ENCODE data around the gene OSR1. TPM values are rescaled to one million over a fixed set of nuclear protein-coding genes. Genes with fewer than 3 reads are reported as not detected.
A peak's percentile ranks its signal among the peaks of the same experiment; 100 is the strongest.

Gene OSR1
- total and polyA plus RNA-seq, 4 donors = 0.14 to 0.70 (median 0.17) TPM; not detected in 1

- TF ChIP-seq REST (IDR thresholded peaks at IDR 0.05) = no peak
Measured at GRCh38 chr2:19356545-19357401, 1.6 kb downstream of the OSR1 start (continued).

- H3K36me3 ChIP-seq (ENCODE audit: control insufficient read depth in 4 of 4, insufficient read depth in 3 of 4, low read depth in 1 of 4, low read length in 3 of 4) = no peaks in the 10 kb centered on the region
- H3K4me3 ChIP-seq (ENCODE audit: low read depth in 1 of 3, low read length in 3 of 3) = peak overlapping the region in 1 of 3 donors; percentile 10
- DNase-seq (ENCODE audit: low spot score) = no peak
- H3K4me1 ChIP-seq (ENCODE audit: control insufficient read depth in 4 of 4, insufficient read depth in 4 of 4, low read length in 3 of 4) = peaks cover 11 to 39% (median 24%) of the 10 kb centered on the region in 4 donors
- H3K9me3 ChIP-seq (ENCODE audit: control insufficient read depth in 4 of 4, low read length in 3 of 4) = no peaks in the 10 kb centered on the region
- H3K27me3 ChIP-seq (ENCODE audit: control insufficient read depth in 4 of 4, insufficient read depth in 4 of 4, low read length in 3 of 4) = peaks cover 6 to 36% (median 18%) of the 10 kb centered on the region in 4 donors
- H3K27ac ChIP-seq (ENCODE audit: low read depth in 1 of 2, low read length in 2 of 2) = no peak overlapping the region
- WGBS = 24% methylated on average over 35 of the region's 35 CpGs
- no peak for TF ChIP-seq MAX (IDR thresholded peaks at IDR 0.05)
- no peak for TF ChIP-seq HNF4G (IDR thresholded peaks at IDR 0.05)
- TF ChIP-seq HNF4A (conservative IDR thresholded peaks at IDR 0.05) = no peak
- TF ChIP-seq REST (IDR thresholded peaks at IDR 0.05) = no peak
- no peak overlapping the region for H3K9ac ChIP-seq (ENCODE audit: low read depth in 1 of 2, low read length in 2 of 2)
Measured at GRCh38 chr2:19355931-19356544, 2.4 kb downstream of the OSR1 start.

GRCh38 chr2:19355416-19355821 is 3.0 kb downstream of the OSR1 start:
- H3K27ac ChIP-seq (ENCODE audit: low read depth in 1 of 2, low read length in 2 of 2) = no peak overlapping the region
- H3K9ac ChIP-seq (ENCODE audit: low read depth in 1 of 2, low read length in 2 of 2) = no peak overlapping the region
- no peaks in the 10 kb centered on the region for H3K9me3 ChIP-seq (ENCODE audit: control insufficient read depth in 4 of 4, low read length in 3 of 4)
- no peak overlapping the region for H3K4me3 ChIP-seq (ENCODE audit: low read depth in 1 of 3, low read length in 3 of 3)
- WGBS = 41% methylated on average over 18 of the region's 18 CpGs
- H3K36me3 ChIP-seq (ENCODE audit: control insufficient read depth in 4 of 4, insufficient read depth in 3 of 4, low read depth in 1 of 4, low read length in 3 of 4) = no peaks in the 10 kb centered on the region
- H3K4me1 ChIP-seq (ENCODE audit: control insufficient read depth in 4 of 4, insufficient read depth in 4 of 4, low read length in 3 of 4) = peaks cover 11 to 42% (median 30%) of the 10 kb centered on the region in 4 donors
- no peak for DNase-seq (ENCODE audit: low spot score)
- H3K27me3 ChIP-seq (ENCODE audit: control insufficient read depth in 4 of 4, insufficient read depth in 4 of 4, low read length in 3 of 4) = peaks cover 6 to 33% (median 18%) of the 10 kb centered on the region in 4 donors
- TF ChIP-seq EGR1 (IDR thresholded peaks at IDR 0.05; ENCODE audit: low read depth in 2 of 2) (no peak), TAF1 (conservative IDR thresholded peaks at IDR 0.05) (no peak), GABPA (IDR thresholded peaks at IDR 0.05 in 1 of 2, conservative IDR thresholded peaks at IDR 0.05 in 1 of 2) (no peak), ATF3 (IDR thresholded peaks at IDR 0.05) (no peak), HNF4A (conservative IDR thresholded peaks at IDR 0.05) (no peak), NR2F2 (IDR thresholded peaks at IDR 0.05) (no peak), JUND (IDR thresholded peaks at IDR 0.05) (no peak), FOXA1 (IDR thresholded peaks at IDR 0.05) (no peak), CTCF (IDR thresholded peaks at IDR 0.05; ENCODE audit: low read depth, low read length, missing input control) (no peak), ZBTB33 (IDR thresholded peaks at IDR 0.05) (no peak), FOXA2 (IDR thresholded peaks at IDR 0.05) (no peak), RAD21 (IDR thresholded peaks at IDR 0.05) (no peak), MAX (IDR thresholded peaks at IDR 0.05) (no peak), HNF4G (IDR thresholded peaks at IDR 0.05) (no peak), RXRA (IDR thresholded peaks at IDR 0.05) (no peak)
